Right lobe of liver (tissue), 4 donors: ENCODE measurements around the gene SPP1.

Source experiments
- POLR2A ChIP-seq: fragments of 450-650 bp; IDR thresholded peaks from one replicate; pipeline ENCODE4 v1.6.1; 2017; ENCODE audit warnings: antibody characterized with exemption, mild to moderate bottlenecking
- TF ChIP-seq, protein P1 (sequence below), 4 donors: fragments of 200-600 bp in 3 of 4; fragments of 450-650 bp in 1 of 4; IDR thresholded peaks; one replicate each; pipeline versions ENCODE4 v1.5.1 to v1.8.0; 2016 to 2022; ENCODE audit warnings: antibody characterized with exemption in 4 of 4, mild to moderate bottlenecking in 2 of 4
- donor health status: DM: no; HTN: no; CAD: no.
- donor health status: DM: no; HTN: no; CAD: no.
- donor health status: DM: no; HTN: yes; CAD: no.

DNA sequence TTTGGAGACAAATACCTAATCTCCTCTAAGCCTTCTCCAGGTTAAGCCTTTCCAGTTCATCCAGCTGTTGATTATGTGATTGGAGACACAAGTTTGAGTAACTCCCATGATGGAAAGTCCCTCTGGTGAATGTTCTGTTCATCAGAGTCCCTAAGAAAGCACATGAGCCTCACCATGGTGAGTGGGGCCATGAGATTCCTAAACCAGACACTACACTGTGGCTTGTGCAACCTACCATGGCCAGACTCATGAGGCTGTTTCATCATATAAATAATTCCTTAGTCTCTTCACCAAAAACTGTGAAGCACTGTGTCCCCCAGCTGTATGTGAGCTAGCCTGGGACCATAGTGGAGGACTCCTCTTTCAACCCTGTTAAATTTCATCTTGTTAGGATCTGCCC lies 46.3 kb downstream of the SPP1 start:
- TF ChIP-seq, protein P1, sequence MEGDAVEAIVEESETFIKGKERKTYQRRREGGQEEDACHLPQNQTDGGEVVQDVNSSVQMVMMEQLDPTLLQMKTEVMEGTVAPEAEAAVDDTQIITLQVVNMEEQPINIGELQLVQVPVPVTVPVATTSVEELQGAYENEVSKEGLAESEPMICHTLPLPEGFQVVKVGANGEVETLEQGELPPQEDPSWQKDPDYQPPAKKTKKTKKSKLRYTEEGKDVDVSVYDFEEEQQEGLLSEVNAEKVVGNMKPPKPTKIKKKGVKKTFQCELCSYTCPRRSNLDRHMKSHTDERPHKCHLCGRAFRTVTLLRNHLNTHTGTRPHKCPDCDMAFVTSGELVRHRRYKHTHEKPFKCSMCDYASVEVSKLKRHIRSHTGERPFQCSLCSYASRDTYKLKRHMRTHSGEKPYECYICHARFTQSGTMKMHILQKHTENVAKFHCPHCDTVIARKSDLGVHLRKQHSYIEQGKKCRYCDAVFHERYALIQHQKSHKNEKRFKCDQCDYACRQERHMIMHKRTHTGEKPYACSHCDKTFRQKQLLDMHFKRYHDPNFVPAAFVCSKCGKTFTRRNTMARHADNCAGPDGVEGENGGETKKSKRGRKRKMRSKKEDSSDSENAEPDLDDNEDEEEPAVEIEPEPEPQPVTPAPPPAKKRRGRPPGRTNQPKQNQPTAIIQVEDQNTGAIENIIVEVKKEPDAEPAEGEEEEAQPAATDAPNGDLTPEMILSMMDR (IDR thresholded peaks at IDR 0.05), result no peak
- TF ChIP-seq POLR2A, result no peak
